Left ventricle myocardium superior (tissue), 1 donor: ENCODE data around the gene SIDT2. TPM values are rescaled to one million over a fixed set of nuclear protein-coding genes. Genes with fewer than 3 reads are reported as not detected.
"Not testable (repeated sequence)": the region's sequence is repeated elsewhere in the genome, so short reads cannot be mapped to it uniquely, and the experiment has no call there.

Experiments used
- ATAC-seq: fragments of 200-7000 bp; cut with Tn5 transposase; one replicate; pipeline ENCODE4 v1.9.1; 2020; ENCODE audit warnings: mild to moderate bottlenecking, moderate library complexity
- DNase-seq: peaks from one replicate; pipeline ENCODE4 v3.0.0-alpha.2; 2020
- intact Hi-C: fragments of 100-400 bp; cut with micrococcal nuclease; formaldehyde crosslinking; loops from one replicate; pipeline ENCODE4 v1.11.0; 2022
- long read RNA-seq: library from polyadenylated mRNA; unstranded; transcript quantifications from one replicate; pipeline ENCODE4 v2.0.0, GENCODE V29; 2021
- total RNA-seq: library from RNA; stranded (reverse); fragmentation: NEBNext Ultra II Directional; extraction: Animal tissue kit (Norgen Biotek cat#: 25700); gene quantifications from one replicate; pipeline ENCODE4 v1.2.1, GENCODE V29; 2021
- donor health status: DM: no; HTN: yes; CAD: no; lungs with severe emphysema.

Gene SIDT2
- total RNA-seq = 20.4 TPM
- long read RNA-seq, partial matches to known transcripts = 2 of 12 reads
- long read RNA-seq, other reads (novel, unspliced or antisense) = 10 of 12 reads

DNA sequence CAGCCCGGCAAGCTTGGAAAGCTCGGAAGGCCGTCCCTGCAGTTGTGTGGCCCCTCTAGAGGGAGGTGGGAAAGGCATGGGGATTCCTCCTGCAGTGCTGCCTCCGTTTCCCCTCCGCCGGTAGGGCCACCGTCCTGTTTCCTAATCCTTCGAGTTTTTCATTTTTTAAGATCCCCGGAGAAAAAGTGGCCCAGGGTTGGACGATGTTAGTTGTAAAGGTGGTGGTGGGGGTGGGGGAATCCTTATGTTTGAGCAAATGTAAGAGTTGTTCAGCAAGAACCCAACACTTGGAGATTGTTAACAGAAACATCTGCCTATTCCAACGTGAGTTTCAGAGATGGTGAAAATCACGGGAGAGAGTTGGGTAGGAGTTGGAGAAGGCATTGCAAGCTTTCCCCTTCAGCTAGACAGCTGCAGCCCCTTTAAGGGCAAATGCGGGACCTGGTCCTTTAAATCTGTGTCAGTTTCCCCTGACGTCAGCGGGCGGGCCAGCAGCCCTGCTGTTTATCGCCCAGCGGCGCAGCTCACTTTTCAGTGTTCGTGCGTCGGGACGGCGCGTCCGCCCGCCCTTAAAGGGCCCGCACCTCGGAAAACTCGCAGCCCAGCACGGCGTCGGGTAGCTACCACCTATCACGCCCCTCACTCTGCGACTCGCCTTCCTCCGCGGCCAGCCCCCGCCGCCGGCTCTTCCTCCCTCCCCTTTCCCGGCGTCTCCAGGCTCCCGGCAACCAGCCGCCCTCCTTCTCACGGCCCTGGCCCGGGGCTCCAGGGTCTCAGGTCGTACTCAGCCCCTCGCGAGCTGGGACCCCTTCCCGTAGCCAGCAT lies at the start of gene SIDT2:
Gene SIDT2 (plus strand): TSS at position 534 of the 825 bp plus-strand sequence. CDS start 521 bp downstream, outside the sequence.
- DNase-seq = peak; percentile 97
- ATAC-seq = peak; percentile 95
- intact Hi-C loops = no loop called here

DNA sequence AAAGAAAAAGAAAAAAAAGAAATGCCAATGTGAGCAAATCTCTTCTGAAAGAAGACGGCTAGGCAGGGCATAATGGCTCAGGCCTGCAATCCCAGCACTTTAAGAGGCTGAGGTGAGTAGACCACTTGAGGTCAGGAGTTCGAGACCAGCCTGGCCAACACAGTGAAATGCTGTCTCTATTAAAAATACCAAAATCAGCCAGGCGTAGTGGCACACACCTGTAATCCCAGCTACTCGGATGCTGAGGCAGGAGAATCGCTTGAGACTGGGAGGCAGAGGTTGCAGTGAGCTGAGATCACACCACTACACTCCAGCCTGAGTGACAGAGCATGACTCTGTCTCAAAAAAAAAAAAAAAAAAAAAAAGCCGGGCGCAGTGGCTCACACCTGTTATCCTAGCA lies 48.1 kb upstream of the SIDT2 start:
- DNase-seq, intact Hi-C loops, ATAC-seq: not testable (repeated sequence)

DNA sequence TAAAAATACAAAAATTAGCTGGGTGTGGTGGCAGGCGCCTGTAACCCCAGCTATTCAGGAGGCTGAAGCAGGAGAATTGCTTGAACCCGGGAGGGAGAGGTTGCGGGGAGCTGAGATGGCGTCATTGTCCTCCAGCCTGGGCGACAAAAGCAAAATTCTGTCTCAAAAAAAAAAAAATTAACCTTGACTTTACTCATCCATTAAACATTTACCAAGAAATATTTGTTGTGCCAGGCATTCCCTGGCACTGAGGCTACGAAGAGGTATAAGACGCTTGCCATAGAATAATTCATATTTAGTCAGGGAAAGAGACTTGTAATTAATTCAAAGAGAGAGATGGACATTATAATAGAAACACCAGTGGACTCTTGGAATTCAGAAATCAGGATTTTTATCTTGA lies 47.7 kb upstream of the SIDT2 start:
- no peak for DNase-seq
- intact Hi-C loops = no loop called here
- ATAC-seq = no peak

DNA sequence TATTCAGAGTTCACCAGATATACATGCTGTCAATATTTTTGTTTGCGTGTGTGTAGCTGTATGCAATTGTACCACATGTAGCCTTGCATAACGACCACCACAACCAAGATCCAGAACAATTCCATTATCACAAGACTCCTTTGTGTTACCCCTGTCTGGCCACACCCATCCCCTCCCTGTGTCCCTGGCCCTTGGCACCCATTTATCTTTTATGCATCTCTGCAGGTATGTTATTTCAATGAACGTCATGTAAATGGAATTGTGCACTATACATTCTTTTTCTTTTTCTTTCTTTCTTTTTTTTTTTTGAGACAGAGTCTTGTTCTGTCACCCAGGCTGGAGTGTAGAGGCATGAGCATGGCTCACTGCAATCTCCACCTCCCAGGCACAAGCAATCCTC lies 44.1 kb upstream of the SIDT2 start:
- intact Hi-C loops = no loop called here
- ATAC-seq (no peak), DNase-seq (no peak)

DNA sequence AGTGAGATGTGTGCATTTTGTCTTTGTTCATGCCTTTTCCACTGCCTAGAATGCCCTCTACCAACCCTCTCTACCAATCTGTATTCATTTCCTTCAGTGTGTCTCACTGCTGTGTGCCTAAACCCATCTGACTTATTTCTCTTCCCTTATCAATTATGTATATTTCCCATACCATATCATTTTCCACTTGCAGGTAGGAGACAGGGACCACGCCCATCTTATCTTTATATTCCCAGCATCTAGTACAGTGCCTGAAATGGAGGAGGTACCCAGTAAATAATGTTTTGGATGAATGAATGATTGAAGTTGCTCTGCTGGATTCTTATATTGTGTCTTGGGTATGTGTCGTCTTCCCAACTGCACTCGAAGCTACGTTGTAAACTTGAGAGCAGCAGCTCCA lies 43.6 kb upstream of the SIDT2 start:
- intact Hi-C loops, ATAC-seq, DNase-seq: not testable (repeated sequence)

DNA sequence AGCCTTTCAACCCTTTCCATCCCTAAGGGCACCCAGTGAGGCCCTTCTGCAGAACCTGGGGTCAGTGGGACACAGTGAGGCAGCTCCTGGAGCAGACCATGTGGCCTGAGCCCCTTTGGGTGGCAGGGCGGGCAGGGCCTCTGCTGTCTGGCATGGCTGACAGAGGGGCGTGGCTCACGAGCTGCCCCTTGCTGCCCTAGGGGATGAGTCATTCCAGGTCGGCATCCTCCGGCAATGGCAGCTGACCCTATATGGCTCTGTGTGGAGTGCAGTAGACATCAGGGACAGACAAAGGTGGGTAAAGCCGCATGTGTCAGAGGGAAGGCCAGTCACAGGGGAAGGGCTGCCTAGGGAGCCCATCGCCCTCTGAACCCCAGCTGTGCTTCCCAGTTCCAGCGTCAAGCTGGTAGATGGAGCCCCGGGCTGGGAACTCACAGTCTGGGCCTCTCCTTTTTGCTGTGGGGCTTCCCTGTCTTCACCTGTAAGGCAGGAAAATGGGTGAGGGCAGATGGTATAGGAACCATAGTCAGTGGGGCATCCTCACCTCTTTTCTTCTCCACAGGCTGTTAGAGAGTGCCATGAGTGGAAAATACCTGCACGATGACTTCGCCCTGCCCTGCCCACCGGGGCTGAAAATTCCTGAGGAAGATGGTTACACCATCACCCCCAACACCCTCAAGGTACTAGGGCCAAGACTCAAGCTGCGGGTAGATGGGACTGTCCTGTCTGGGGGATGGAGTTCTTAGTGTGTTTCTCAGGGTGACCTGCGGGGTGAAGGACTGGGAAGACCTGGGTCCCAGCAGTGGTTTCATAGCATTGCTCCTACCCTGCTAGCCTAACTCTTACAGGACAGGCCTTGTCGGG lies 41.1 kb upstream of the SIDT2 start:
- peak; percentile 85 for ATAC-seq
- DNase-seq, intact Hi-C loops: not testable (repeated sequence)

DNA sequence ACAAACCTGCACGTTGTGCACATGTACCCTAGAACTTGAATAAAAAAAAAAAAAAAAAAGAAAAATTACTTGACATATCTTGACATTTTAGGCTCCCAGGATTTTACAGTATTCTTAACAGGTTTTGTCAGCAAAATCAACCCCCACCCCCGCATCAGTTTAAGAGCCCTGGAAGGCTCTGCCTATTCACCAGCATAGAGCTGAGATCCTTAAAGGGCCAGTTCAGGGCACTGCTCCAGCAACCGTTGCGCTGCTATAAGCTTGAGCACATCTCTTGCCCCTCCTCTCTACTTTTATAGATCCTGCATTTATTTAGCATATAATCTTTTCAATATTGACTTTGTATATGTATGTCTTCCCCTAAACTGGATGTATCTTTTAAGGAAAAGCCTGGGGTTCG lies 35.2 kb upstream of the SIDT2 start:
- DNase-seq (peak; percentile 52), ATAC-seq (peak; percentile 32)
- intact Hi-C loops = no loop called here

DNA sequence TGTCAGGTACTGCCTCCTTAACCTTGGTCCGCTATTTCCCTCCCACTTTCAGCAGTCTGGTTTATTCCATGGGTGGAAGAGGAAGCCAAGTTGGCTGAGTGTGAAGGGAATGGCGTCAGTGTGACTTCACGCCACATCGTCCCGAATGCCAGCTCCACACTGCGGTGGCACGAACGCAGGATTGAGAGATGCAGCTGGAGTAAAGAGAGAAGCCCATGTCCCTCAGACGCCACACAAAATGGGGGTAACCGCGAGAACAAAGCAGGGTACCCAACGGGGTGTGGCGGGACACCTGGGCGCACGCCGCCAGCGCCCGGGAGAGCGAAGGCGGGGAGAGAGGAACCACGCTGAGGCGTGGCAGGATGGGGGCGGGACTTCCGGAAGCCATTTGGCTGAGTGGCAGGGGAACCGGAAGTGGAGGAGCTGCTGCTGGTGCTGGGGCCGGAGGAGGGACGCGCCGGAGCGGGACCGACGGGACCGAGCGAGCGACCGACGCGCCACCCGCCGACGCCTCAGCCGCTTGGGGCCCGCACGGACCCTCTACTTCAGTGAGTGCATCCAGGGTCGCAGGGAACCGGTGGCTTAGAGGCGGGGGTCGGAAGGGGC lies 34.6 kb upstream of the SIDT2 start, which contains the start of gene PAFAH1B2:
Gene PAFAH1B2 (plus strand): TSS at position 417 of the 606 bp plus-strand sequence. CDS start 8,161 bp downstream, outside the sequence.
- ATAC-seq (peak; percentile 97), DNase-seq (peak; percentile 97)
- intact Hi-C loops = no loop called here

DNA sequence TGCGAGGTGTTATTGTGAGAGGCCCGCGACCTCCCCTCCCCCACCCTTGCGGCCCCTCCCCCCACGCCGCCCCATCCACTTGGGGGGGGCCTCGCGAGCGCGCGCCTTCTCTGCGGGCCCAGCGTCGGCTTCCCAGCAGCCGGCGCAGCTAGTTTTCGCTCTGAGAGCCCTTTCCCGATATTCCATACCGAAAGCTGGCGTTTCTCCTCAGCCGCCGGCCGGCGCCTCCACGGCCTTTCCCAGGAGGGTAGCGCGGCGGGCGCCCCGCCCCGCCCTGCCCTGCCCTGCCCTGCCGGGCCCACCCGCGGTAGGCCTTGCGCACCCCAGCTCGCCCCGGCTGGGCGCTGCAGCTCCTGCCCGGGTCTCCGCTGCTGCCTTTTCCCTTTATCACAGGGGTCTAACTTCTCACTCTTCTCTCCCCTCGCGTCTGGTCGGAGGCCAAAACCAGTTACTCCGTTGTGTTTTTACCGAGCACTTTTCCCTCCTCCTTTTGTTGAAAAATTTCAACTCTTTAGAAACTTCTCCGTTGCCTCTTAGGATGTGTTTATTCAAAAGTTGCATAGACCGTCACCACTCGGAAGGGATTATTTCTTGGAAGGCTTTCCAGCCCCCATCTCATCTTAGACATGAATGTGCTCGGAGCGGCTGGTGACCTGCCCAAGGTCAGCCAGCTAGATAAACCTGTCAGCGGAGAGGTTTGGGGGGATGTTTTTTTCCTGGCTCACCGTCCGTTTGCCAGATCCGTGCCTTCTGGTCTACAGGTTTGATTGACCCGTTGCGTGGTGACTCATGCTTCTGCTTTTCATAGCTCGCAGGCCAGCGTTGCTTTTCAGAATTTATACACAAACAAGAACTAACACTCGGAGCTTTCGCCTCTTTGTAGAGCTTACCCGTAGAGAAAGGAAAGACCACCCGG lies 33.8 kb upstream of the SIDT2 start:
- DNase-seq (peak; percentile 74), ATAC-seq (peak; percentile 79)
- intact Hi-C loops = no loop called here

DNA sequence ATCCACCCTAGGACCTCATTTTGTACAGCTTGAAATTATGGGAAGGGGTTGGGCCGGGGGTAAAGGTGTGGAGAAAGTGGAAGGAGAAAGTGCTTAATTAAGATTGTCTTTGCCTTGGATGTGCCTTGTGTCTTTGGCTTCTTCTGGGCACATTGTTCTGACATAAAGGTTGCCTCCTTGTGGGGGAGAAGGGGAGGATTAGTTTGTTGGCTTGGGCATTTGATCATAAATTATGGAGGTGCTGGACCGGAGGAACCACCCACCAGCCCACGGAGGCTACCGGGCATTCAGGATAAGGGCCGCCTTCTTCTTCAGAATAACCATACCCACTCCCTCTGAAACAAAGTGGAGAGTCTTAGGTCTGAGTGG lies 33.2 kb upstream of the SIDT2 start:
- ATAC-seq = no peak
- no peak for DNase-seq
- intact Hi-C loops = no loop called here

DNA sequence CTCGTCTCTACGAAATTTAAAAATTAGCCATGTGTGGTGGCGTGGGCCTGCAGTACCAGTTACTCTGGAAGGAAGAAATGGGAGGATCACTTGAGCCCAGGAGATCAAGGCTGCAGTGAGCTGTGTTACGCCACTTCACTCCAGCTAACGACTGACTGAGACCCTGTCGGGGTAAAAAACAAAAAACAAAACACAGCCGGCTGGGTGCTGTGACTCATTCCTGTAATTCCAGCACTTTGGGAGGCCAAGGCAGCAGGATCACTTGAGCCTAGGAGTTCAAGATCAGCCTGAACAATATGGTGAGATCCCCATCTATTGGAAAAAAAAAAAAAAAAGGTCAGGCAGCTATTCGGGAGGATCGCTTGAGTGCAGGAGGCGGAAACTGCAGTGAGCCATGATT lies 32.0 kb upstream of the SIDT2 start:
- intact Hi-C loops = no loop called here
- ATAC-seq (no peak), DNase-seq (no peak)

DNA sequence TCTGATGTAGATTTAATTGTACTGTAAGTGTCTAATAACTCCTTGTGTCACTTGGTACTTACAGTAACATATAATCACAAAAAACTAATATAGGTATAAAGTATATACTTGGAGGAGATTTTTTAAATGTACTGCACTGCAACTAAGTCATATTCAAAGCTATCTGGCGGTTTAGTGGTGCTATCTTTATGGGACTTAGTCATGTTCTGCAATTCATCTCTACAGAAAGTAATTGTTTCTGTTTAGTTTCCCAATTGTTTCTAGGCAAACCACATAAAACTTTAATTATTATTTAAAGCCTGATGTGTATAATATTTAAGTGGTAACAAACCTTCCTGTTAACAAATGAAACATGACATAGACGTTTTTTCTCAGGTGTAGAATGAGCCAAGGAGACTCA lies 26.5 kb upstream of the SIDT2 start:
- intact Hi-C loops = no loop called here
- no peak for DNase-seq
- no peak for ATAC-seq

DNA sequence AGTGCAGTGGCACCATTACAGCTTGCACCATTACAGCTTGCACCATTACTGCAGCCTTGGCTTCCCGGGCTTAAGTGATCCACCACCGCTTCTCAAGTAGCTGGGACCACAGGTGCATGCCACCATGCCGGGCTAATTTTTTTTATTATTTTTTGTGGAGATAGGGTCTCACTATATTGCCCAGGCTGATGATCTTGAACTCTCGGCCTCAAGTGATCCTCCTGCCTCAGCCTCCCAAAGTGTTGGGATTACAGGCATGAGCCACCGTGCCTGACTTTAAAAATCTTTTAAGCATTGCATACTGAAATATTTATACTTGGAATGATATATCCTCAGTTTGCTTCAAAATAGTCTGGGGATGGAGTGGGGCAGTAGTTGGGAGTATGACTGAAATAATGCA lies 24.1 kb upstream of the SIDT2 start:
- ATAC-seq (no peak), DNase-seq (no peak)
- intact Hi-C loops = no loop called here

DNA sequence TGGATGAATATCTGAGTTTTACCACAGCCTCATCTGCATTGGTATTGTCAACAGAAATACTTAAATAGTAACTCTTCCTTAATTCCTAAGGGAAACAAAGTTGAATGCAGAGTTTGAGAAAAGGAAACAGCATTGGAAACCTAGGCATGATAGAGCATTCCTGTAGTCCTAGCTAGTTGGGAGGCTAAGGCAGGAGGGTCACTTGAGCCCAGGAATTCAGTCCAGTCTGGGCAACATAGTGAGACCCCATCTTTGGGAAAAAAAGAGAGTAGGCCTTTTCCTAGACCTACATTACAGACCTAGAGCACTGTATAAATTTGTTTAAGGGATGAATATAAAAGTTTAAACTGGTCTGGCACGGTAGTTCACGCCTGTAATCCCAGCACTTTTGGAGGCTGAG lies 21.0 kb upstream of the SIDT2 start:
- ATAC-seq (no peak), DNase-seq (no peak)
- intact Hi-C loops = no loop called here

DNA sequence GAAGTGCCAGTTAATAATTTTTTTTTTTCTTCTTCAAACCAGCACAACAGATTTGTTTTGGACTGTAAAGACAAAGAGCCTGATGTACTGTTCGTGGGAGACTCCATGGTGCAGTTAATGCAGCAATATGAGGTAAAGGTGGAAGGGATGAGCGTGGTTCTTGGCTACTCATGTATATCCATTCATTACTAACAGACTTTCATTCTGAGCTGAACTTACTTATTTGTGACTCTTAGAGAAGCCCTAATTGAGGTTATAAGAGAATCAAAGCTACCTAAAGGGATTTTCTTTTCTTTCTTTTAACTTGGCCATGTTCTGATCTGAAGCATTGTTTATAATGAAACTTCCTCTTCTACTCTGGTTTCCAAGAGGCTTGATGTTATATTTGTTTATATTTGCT lies 18.7 kb upstream of the SIDT2 start:
- intact Hi-C loops = no loop called here
- ATAC-seq (no peak), DNase-seq (no peak)

DNA sequence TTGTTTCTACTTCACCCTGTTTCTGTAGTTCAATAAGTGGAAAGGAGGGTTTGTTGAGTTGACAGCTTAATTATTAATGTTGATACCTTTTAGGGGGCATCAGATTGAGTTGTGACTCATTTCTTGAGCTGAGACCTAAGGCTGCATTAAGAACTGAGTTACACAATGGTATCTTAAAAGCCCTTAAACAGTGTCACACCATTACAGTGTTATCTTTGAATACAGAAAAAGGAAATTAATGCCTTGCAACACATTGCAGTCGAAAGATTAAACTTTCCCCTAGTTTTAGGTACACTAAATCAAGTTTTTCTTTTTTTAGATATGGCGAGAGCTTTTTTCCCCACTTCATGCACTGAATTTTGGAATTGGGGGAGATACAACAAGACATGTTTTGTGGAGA lies 17.7 kb upstream of the SIDT2 start:
- intact Hi-C loops = no loop called here
- ATAC-seq = no peak

DNA sequence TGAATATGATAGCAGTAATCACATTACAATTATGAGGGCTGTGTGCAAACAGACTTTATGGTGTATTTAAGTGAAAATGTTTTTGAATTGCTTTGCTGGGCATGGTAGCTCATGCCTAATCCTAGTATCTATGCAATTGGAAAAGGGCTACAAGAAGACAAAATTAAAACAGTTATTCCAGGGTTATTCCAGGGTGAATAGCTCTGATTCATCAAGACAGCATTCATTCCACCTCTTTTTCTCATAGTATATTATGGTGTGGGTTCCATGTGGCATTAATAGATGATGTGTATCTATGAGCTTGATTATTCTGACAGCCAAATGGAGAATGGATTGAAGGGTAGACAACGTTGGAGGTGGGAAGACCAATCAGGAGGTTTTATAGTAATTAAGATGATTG lies 12.1 kb upstream of the SIDT2 start:
- ATAC-seq (no peak), DNase-seq (no peak)
- intact Hi-C loops = no loop called here

More for the DNA sequence above, 17.7 kb upstream of the SIDT2 start:
- no peak for DNase-seq

DNA sequence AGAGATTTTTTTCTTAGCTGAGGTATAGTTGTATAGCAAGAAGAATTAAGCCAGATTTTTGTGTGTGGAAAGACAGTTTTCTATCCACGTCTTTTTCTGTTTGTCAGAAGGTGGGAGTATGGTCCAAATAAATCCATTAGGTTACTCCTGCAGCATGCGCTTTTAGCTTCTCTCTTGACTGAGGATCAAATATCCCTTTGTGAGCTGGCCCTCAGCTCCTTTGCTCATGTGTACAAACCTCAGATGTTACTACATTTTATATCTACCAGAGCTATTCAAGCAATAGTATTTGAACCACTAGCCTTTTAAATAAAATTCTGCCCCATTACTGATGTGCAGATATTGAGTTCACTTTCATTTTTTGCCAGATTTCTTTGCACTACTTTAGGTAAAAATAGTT lies 8.8 kb upstream of the SIDT2 start:
- ATAC-seq (no peak), DNase-seq (no peak)
- intact Hi-C loops = no loop called here

DNA sequence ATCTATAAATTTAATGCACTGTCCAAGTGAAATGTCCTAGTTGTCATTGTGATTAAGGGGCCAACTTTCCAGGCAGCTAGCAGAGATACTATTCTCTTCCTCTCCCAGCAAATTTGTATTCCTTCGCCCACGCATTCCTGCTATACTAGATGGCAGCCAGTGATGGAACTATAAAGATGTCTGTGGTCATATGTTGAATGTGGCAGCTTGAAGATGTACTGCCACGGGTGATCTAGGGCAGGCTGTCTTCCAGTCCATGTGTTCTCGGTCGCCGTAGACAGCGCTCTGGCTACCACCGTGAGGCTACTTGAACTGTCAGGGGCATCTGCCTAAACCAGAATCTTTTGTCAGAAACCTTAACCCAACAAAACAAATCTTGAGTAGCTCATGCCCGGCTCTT lies 8.3 kb upstream of the SIDT2 start:
- DNase-seq (no peak), ATAC-seq (no peak)
- intact Hi-C loops = no loop called here
